ENCODE measurements around the gene TSPAN16.
"Not testable (repeated sequence)": the region's sequence is repeated elsewhere in the genome, so short reads cannot be mapped to it uniquely, and the experiment has no call there.

Gene TSPAN16

DNA sequence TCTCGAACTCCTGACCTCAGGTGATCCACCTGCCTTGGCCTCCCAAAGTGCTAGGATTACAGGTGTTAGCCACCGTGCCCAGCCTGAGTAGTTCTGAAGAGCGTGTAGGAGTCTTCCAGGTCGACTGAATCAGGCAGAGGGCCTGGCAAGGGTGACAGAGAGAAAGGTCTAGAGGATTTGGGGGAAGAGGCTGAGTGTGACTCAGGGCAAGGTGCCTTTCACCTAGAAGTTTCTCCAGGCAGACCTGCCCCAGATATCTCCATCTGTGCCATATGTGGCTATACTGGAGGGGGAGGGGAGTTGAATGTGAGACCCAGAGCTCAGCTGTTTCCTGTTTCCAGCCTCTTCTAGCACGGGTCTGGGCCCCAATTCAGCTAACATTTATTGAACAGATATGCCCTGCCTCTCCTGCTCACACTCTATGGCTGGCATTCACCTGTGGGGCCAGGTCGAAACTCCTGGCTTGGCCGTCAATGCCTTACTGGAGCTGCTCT lies 51.6 kb downstream of the TSPAN16 start:
- DNase-seq: no peak

DNA sequence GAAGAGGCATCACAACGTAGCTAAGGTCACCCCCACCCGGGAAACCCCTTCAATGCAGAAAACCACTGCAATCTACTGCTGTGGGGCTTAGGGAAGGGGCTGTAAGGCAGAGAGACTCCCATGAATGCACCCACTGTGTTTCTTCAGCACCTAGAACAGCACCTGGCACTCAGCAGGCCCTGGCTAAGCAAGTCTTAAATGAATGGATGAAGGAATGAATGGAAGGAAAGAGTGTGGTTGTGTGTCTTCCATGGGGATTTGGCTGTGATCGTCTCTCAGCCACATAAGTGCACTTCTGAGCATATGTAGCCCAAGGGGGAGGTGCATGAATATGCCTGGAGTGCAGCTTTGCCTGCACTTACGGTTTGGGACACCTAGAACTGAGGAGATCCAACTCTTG lies 53.2 kb downstream of the TSPAN16 start:
- no peak for DNase-seq

GRCh38 chr19:11354102-11354501 lies 58.1 kb downstream of the TSPAN16 start:
- not testable (repeated sequence) for DNase-seq

- DNase-seq: peak; percentile 94
These were observed 59.5 kb downstream of the TSPAN16 start, which contains the start of gene PLPPR2 for GRCh38 chr19:11355160-11356073. TSS of gene PLPPR2 (plus strand) at chr19:11355432. CDS start at chr19:11357674, 2,242 bp downstream.

- DNase-seq: no peak
These were observed 60.1 kb downstream of the TSPAN16 start for GRCh38 chr19:11356074-11356397.

DNA sequence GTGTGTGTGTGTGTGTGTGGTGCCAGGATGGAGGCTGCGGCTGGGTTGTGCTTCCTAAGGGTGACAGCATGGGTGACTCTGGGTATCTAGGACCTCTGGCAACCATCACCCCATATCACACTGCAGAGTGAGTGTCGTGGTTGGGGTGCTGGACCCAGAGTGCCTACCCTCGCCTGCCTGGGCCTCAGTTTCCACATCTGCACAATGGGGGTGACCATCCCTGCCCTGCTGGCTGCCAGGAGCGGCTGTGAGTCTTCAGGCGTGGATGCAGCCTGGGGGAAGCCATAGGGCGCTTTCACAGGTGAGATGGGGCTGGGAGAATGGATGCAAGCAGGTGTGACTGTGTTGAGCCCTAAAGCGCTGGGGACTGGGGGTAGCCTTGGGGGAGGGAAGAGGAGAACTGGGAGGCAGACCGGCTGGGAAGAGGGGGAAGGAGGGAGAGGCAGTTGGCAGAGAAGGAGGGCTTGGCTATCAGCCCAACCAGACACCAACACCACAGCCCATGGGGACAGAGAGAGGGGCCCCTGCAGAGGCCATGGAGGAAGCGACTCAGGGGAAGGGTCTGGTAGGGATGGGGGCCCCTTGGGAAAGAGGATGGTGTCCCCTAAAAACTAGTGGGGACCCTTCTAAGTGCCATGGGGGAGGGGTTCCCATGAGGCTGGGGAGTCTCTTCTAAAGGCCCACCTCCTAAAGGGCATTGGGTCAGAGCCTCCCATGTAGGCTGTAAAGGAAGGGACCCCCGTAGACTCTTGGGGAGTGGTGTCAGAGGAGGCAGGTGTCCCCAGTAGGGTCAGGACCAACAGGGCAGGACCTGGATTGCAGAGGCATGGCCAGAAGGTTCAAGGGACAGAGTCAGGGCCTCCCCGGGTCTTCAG lies 61.0 kb downstream of the TSPAN16 start:
- no peak for DNase-seq

DNA sequence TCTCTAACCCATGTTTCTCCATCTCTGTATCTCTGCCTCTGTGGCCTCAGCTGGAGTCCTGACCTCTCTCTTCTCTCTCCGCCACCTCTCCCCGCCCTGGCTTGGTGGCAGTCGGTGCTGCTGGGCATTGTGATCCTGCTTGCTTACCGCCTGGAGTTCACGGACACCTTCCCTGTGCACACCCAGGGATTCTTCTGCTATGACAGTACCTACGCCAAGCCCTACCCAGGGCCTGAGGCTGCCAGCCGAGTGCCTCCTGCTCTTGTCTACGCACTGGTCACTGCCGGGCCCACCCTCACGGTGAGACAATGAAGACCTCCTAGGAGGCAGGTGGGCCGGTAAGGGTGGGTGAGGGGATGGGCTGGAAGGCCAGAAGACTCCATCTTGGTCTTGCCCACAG lies 63.5 kb downstream of the TSPAN16 start:
- DNase-seq: no peak

DNA sequence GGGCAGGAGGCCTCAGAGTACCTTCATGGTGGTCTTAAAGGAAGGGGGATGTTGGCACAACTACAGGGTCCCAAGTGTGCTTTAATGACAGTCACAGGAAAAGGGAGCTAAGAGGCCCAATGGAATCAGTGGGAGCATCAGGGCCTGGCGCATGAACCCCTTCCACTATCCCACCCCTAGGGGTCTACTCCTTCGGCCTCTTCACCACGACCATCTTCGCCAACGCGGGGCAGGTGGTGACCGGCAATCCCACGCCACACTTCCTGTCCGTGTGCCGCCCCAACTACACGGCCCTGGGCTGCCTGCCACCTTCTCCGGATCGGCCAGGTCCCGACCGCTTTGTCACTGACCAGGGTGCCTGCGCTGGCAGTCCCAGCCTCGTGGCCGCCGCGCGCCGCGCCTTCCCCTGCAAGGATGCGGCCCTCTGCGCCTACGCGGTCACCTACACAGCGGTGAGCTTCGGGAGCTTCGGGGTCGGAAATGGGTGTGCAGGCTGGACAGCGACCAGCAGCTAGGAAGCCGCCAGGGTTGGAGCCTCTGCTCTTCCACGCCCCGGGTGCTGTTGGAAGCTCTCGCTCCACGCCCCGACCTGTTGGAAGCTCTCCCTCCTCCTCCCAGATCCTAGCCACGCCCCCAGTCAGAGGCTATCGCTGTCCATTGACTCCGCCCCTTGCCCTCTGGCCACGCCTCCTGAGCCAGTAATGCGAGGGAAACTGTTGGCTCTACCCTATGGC lies 65.2 kb downstream of the TSPAN16 start:
- no peak for DNase-seq

- DNase-seq: no peak
These were observed 66.1 kb downstream of the TSPAN16 start for GRCh38 chr19:11361771-11362731.

DNA sequence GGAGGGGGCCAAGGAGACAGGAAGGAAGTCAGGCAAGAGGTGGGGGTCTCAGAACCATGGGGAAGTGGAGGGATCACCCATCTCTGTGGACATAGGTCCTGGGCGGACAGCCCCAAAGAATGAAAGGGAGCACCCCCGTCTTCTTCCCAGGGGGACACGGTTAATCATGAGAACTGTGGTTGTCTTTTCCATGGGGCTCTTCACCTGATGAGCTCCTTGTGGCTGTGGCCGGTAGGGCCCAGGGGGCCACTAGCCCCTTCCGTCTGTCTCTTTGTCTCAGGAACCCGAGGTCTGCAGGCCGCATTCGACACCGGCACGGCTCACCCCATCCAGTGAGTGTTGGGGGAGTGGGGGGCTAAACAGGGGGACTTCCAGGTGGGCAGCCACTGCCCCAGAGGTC lies 67.9 kb downstream of the TSPAN16 start:
- DNase-seq: no peak

DNA sequence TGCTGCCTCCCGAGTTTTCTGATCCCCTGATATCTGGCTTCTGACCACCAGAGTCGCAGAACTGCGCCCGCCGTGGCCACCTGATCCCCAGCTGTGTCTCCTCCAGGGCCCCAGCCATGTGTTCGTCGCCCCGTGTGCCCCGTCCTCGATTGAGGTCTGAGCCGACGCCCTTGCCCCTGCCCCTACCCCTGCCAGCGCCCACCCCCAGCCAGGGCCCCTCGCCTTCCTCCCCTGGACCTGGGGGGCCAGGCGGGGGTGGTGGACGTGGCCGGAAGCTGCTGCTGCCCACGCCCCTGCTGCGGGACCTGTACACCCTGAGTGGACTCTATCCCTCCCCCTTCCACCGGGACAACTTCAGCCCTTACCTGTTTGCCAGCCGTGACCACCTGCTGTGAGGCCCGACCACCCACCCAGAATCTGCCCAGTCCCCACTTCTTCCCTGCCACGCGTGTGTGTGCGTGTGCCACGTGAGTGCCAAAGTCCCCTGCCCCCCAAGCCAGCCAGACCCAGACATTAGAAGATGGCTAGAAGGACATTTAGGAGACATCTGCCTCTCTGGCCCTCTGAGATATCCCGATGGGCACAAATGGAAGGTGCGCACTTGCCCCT lies 68.4 kb downstream of the TSPAN16 start:
- no peak for DNase-seq

GRCh38 chr19:11364935-11365334 lies 69.0 kb downstream of the TSPAN16 start:
- DNase-seq: no peak

Data from femur (tissue), 1 donor.